Activated naive CD4-positive, alpha-beta T cell treated with anti-CD3 and anti-CD28 coated beads, Interleukin-2, amount 50 U/mL, for 24 hours (primary cell): Measurements from ENCODE around the gene ITGB3.
A peak's percentile ranks its signal among the peaks of the same experiment; 100 is the strongest.

ENCODE experiments used
- H3K27ac Mint-ChIP-seq: one replicate; pipeline ENCODE4 v1.8.0; 2021; ENCODE audit warnings: mild to moderate bottlenecking, mixed read lengths
- H3K27me3 Mint-ChIP-seq: one replicate; pipeline ENCODE4 v1.8.0; 2021; ENCODE audit warnings: mixed read lengths
- H3K36me3 Mint-ChIP-seq: one replicate; pipeline ENCODE4 v1.8.0; 2021; ENCODE audit warnings: mixed read lengths
- H3K4me1 Mint-ChIP-seq: one replicate; pipeline ENCODE4 v1.8.0; 2021; ENCODE audit warnings: mixed read lengths
- H3K4me3 Mint-ChIP-seq: one replicate; pipeline ENCODE4 v1.8.0; 2021; ENCODE audit warnings: mild to moderate bottlenecking, mixed read lengths
- H3K9me3 Mint-ChIP-seq: one replicate; pipeline ENCODE4 v1.8.0; 2021; ENCODE audit warnings: mixed read lengths

ITGB3 gene

DNA sequence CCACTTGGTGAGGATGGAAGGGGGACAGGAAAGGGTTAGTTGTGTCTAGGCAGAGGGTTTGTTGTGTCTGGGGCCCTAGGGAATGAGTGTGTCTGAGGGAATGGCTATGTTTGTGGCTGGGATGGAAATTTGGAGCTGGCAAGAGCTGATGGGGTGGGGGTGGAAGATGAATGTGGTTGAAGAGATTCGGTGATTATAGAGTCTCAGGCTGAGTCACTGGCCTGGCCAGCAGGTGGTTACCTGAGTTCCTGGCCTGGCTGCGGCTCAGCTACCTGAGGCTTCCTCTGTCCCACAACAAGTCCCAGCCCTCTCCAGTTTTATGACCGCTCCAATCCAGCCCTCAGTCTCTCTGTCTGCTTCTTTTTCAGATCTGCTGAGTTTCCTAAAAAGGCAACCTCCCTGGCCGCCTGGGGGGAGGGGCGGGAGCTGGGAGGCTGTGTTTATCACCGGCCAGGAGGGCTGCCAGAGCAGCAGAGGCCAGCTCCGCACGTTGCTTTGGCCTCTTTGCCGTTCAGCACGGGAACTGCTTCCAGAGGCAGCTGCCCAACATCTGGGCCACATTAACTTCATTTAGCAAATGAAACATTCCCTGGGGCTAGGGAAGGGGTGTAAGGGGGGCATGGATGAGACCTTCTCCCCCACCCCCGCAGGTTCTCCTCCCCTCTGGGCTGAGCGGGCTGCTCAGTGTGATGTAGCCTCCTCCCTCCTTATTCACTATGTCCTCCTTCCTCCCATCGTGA is 21.8 kb downstream of the ITGB3 start:
- no peak overlapping the region for H3K27ac Mint-ChIP-seq
- H3K4me3 Mint-ChIP-seq: no peak overlapping the region
- peaks cover 3% of the 10 kb centered on the region for H3K27me3 Mint-ChIP-seq
- H3K9me3 Mint-ChIP-seq: no peaks in the 10 kb centered on the region
- no peaks in the 10 kb centered on the region for H3K36me3 Mint-ChIP-seq
- no peaks in the 10 kb centered on the region for H3K4me1 Mint-ChIP-seq

DNA sequence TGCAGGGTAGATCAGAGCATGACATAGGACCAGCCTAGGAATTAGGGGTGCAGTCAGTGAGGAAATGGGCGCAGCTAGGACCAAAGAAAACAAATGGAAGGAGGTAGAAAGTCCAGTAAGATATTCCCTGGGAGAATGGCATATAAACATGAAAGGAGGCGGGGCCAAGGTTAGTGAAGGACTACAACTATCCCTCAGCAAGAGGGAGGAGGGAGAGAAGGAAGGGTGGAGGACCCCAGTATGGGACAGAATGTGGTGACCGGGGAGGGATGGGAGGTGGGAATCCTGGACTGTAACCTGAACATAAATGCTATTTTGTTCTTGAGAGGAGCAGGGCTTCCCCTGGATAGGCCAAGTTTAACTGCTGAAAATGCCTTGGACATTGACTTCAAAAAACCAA is 22.8 kb downstream of the ITGB3 start:
- H3K36me3 Mint-ChIP-seq: no peaks in the 10 kb centered on the region
- no peaks in the 10 kb centered on the region for H3K4me1 Mint-ChIP-seq
- H3K4me3 Mint-ChIP-seq: no peak overlapping the region
- H3K27me3 Mint-ChIP-seq: peaks cover 3% of the 10 kb centered on the region
- H3K9me3 Mint-ChIP-seq: no peaks in the 10 kb centered on the region
- peak overlapping the region; percentile 63 for H3K27ac Mint-ChIP-seq

DNA sequence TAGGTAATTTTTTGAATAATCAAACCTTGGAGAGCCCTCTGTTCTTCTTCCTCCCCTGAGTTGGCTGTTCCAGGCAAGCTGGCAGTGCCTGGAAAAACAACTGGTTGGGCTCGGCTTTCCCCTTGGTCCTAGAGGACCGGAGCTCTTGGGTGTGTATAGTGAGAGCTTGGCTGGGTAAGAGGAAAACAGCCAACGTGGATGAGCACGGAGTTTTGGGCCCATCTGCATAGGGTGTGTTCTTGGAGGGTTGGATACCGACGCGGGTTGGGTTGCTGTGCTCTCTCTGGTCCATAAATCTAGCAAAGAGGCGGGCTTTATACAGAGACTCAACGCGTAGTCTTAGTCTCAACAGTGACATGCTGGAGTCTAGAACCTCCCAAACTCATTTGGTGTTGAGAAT is 23.2 kb downstream of the ITGB3 start:
- no peak overlapping the region for H3K27ac Mint-ChIP-seq
- H3K9me3 Mint-ChIP-seq: no peaks in the 10 kb centered on the region
- peaks cover 3% of the 10 kb centered on the region for H3K27me3 Mint-ChIP-seq
- no peaks in the 10 kb centered on the region for H3K4me1 Mint-ChIP-seq
- H3K4me3 Mint-ChIP-seq: no peak overlapping the region
- H3K36me3 Mint-ChIP-seq: no peaks in the 10 kb centered on the region

DNA sequence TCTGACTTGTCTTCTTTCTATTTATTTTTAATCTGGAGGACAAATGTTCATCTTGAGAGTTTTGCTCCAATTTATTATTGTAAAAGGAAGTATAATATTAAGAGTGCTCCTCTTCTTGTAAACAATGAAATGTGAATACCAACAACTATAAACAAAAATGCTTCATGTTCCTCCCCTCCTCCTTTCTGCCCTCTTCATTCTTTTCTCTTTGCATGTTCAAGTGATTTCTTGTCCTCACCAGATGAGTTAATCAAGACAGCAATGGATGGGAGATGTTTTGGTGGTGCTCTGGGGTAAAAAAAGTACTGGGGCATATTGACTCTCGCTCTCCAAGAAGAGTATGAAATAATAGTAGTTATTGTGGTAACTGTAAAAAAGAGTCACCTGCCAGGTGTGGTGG is 24.3 kb downstream of the ITGB3 start:
- H3K4me1 Mint-ChIP-seq: no peaks in the 10 kb centered on the region
- H3K27me3 Mint-ChIP-seq: peaks cover 3% of the 10 kb centered on the region
- no peaks in the 10 kb centered on the region for H3K9me3 Mint-ChIP-seq
- no peak overlapping the region for H3K27ac Mint-ChIP-seq
- H3K4me3 Mint-ChIP-seq: no peak overlapping the region
- H3K36me3 Mint-ChIP-seq: no peaks in the 10 kb centered on the region

DNA sequence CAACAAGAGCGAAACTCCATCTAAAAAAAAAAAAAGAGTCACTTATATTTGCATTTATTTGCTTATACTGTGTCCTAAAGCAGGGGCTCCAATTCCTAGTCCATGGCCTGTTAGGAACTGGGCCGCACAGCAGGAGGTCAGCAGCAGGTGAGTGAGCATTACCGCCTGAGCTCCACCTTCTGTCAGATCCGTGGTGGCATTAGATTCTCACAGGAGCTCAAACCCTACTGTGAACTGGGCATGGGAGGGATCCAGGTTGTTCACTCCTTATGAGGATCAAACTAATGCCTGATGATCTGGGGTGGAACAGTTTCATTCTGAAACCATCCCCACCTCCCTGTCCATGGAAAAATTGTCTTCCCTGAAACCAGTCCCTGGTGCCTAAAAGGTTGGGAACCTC is 24.9 kb downstream of the ITGB3 start:
- H3K4me1 Mint-ChIP-seq: no peaks in the 10 kb centered on the region
- no peaks in the 10 kb centered on the region for H3K9me3 Mint-ChIP-seq
- no peak overlapping the region for H3K27ac Mint-ChIP-seq
- peaks cover 4% of the 10 kb centered on the region for H3K27me3 Mint-ChIP-seq
- no peaks in the 10 kb centered on the region for H3K36me3 Mint-ChIP-seq
- H3K4me3 Mint-ChIP-seq: no peak overlapping the region

DNA sequence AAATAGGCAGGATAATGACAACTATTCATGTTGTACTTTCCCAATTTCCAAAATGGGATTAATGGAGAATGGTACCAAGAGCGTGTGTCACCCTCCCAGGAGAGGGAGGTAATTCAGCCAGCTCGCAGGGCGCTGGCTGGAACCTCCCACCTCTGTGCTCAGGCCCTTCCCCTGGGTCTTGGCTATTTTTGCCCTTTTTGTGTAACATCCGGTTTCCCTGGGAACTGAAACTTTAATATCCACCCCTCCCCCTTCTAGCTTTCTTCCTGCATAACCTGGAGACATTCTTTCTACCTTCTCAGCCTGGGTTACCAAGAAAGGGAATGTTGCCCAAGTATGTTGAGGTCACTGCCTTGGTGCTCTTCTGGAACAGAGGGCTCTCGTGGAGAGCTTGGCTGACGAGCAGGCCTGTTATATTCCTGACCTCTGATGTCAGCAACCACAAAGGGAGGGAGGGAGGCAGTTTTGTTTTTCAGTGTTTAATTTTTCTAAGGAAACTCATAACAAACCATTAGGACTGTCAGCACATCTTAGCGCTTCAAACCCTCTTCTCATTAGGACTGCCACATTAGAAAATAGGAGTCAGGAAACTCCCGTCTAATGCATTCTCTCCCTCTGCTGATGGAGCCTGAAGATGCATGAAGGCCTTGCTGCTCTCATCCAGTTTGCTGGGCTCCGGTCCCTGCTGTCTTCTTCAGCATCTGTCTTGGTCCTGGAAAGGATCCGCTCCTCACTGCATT is 25.6 kb downstream of the ITGB3 start:
- Mint-ChIP-seq H3K36me3 (no peaks in the 10 kb centered on the region), H3K27ac (no peak overlapping the region), H3K4me1 (no peaks in the 10 kb centered on the region), H3K27me3 (peaks cover 9% of the 10 kb centered on the region), H3K9me3 (no peaks in the 10 kb centered on the region), H3K4me3 (no peak overlapping the region)

DNA sequence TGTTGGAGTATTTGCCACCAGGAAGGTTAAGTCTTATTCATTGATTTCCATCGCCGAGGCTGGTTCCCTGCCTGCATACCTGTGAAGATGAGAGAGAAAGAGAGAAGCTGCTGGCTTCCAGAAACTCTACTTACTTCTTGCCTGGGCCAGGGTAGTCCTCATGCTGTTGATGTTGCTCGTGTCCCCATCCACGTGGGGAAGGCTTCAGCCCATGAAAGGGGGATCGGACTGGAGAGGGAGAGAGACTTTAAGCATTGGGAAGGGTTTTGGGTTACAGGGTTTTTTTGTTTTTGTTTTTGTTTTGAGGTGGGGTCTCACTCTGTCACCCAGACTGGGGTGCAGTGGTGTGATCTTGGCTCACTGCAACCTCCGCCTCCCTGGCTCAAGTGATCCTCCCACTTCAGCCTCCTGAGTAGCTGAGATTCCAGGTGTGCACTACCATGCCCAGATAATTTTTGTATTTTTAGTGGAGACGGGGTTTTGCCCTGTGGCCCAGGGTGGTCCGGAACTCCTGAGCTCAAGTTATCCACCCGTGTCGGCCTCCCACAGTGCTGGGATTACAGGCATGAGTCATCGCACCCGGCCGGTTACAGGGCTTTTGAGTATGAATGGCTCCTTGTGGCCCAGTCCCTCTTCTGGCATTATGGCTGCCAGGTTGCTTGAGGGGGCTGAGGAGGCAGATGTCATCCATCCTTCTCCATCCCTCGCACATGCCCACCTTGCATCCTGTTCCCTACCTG is 26.6 kb downstream of the ITGB3 start:
- no peaks in the 10 kb centered on the region for H3K9me3 Mint-ChIP-seq
- no peaks in the 10 kb centered on the region for H3K4me1 Mint-ChIP-seq
- H3K27ac Mint-ChIP-seq: no peak overlapping the region
- H3K36me3 Mint-ChIP-seq: no peaks in the 10 kb centered on the region
- no peak overlapping the region for H3K4me3 Mint-ChIP-seq
- peaks cover 6% of the 10 kb centered on the region for H3K27me3 Mint-ChIP-seq

DNA sequence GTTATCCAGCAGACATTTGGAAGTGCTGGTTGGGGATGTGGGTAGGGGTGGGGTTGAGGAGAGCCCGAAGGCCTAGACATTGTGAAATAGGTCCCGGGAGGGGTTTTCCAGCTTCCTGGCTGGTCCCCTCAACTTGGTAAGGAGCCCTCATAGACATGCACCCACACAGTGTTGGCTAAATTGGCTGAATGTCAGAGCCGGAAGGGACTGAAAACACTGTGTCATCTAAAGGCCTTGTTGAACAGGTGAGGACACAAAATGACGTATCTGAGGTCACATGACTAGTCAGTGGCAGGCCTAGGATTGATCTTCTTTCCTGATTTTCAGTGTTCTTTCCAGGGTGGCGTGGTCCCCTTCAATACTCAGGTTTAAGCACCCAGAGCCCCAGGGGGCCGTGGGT is 27.6 kb downstream of the ITGB3 start:
- no peaks in the 10 kb centered on the region for H3K4me1 Mint-ChIP-seq
- H3K9me3 Mint-ChIP-seq: no peaks in the 10 kb centered on the region
- H3K27me3 Mint-ChIP-seq: peaks cover 6% of the 10 kb centered on the region
- no peak overlapping the region for H3K4me3 Mint-ChIP-seq
- no peak overlapping the region for H3K27ac Mint-ChIP-seq
- H3K36me3 Mint-ChIP-seq: no peaks in the 10 kb centered on the region

DNA sequence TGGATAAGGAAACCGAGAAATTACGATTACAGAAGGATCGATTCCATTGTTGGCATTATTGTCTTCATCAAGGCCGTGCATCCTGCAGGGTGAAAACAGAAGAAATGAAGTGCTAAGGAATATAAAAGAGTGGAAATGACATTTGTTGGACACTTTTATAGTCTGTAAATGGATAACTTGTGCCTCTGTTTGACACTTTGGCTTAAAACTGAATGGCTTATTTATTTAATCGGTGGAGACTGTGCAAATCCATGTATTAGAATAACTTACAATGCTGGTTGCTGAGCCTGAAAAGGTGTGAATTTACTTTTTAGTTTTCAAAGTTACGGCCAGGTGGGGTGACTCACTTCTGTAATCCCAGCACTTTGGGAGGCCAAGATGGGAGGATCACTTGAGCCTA is 31.4 kb downstream of the ITGB3 start:
- no peaks in the 10 kb centered on the region for H3K9me3 Mint-ChIP-seq

DNA sequence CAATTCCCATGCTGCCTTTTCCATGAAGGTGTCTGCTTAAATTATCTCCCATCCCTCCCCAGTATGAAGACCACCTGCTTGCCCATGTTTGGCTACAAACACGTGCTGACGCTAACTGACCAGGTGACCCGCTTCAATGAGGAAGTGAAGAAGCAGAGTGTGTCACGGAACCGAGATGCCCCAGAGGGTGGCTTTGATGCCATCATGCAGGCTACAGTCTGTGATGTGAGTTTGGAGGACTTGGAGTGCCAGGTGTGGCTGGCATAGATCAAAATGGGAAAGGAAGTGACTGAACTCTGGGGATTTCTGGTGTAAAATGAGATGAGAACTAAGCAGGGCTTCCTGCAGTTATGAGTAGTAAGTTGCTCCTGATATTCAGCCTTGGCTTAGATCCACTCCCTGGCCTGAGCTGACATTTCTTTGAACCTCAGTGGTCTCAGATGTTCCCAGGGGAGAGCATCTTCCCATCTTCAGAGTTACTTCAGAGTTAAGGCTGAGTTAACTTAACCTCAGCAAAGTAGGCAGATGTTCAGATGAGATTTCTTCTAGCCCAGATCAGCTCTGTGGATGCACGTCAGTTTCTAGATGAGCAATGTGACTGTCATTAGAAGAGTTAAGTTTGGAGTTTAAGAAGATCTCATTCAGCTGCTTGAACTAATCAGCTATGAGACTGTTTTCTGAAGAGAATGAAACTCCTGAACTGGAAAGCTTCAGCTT is 32.7 kb downstream of the ITGB3 start:
- Mint-ChIP-seq H3K4me1 (no peaks in the 10 kb centered on the region), H3K4me3 (no peak overlapping the region), H3K36me3 (no peaks in the 10 kb centered on the region), H3K27me3 (peaks cover 6% of the 10 kb centered on the region), H3K27ac (no peak overlapping the region), H3K9me3 (no peaks in the 10 kb centered on the region)

More for the DNA sequence above, 31.4 kb downstream of the ITGB3 start:
- H3K27me3 Mint-ChIP-seq: peaks cover 6% of the 10 kb centered on the region
- no peak overlapping the region for H3K4me3 Mint-ChIP-seq
- no peaks in the 10 kb centered on the region for H3K4me1 Mint-ChIP-seq
- no peak overlapping the region for H3K27ac Mint-ChIP-seq
- no peaks in the 10 kb centered on the region for H3K36me3 Mint-ChIP-seq

DNA sequence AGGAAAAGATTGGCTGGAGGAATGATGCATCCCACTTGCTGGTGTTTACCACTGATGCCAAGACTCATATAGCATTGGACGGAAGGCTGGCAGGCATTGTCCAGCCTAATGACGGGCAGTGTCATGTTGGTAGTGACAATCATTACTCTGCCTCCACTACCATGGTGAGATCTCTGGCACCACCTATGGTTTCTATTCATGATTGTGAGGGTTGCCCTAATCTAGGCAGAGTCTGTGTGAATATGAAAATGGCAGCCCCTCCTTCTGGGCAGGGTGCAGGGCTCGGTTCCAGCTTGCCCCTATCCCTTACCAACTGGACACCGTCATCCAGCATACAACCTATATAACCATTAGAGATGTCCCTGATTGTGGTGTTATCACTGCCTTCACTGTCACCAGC is 33.4 kb downstream of the ITGB3 start:
- Mint-ChIP-seq H3K36me3 (no peaks in the 10 kb centered on the region), H3K4me3 (no peak overlapping the region), H3K27ac (no peak overlapping the region), H3K4me1 (no peaks in the 10 kb centered on the region), H3K9me3 (no peaks in the 10 kb centered on the region), H3K27me3 (peaks cover 6% of the 10 kb centered on the region)

DNA sequence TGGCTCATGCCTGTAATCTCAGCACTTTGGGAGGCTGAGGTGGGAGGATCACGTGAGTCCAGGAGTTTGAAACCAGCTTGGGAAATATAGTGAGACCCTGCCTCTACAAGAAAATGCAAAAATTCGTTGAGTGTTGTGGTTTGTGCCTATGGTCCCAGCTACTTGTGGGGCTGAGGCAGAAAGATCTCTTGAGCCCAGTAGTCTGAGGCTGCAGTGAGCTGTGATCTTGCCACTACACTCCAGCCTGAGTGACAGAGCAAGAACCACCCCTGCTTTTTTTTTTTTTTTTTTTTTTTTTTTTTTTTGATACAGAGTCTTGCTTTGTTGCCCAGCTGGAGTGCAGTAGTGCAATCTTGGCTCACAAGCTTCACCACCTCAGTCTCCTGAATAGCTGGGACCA is 34.0 kb downstream of the ITGB3 start:
- H3K27ac Mint-ChIP-seq: no peak overlapping the region

DNA sequence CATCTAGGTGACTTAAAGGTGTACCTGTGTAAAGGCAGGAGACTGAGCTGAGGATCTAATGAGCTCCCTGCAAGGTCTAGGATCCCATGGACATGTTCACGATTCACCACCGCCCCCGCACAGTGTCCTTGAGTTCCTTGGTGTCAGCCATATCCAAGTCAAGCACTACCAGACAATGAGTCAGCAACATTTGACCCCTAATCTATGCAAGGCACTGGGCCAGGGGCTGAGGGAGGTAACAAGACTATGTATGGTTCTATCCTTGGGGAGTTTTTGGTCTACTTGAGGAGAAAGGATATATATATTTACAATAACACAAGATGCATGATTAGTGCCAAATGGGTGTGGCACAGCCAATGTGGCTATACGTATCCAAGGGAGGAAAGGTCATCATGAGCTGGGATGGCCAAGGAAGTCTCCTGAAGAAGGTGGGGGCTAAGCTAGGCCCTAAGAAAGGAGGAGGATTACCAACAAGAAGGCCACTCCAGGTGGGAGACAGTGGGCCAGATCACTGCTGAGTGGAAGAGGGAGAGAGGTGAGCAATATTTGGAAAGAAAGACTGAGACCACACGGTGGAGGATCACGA is 35.0 kb downstream of the ITGB3 start:
- Mint-ChIP-seq H3K27ac (no peak overlapping the region), H3K4me3 (no peak overlapping the region), H3K4me1 (no peaks in the 10 kb centered on the region)

More for the DNA sequence above, 34.0 kb downstream of the ITGB3 start:
- no peaks in the 10 kb centered on the region for H3K4me1 Mint-ChIP-seq
- H3K36me3 Mint-ChIP-seq: no peaks in the 10 kb centered on the region
- H3K9me3 Mint-ChIP-seq: no peaks in the 10 kb centered on the region
- peaks cover 6% of the 10 kb centered on the region for H3K27me3 Mint-ChIP-seq
- no peak overlapping the region for H3K4me3 Mint-ChIP-seq

DNA sequence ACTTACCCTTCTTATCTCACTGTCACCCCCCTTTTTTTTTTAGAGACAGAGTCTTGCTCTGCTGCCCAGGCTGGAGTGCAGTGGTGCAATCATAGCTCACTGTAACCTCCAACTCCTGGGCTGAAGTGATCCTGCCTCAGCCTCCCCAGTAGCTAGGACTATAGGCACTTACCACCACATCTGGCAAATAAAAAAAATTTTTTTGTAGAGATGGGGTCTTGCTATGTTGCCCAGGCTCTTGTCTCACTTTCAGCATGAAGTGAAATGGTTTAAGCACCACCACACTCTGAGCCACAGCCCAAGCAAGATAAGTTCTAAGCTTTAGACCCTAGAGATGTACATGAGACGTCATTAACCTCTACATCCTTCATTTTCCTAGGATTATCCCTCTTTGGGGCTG is 35.7 kb downstream of the ITGB3 start:
- Mint-ChIP-seq H3K4me1 (no peaks in the 10 kb centered on the region), H3K27ac (no peak overlapping the region), H3K27me3 (no peaks in the 10 kb centered on the region)

More for the DNA sequence above, 35.0 kb downstream of the ITGB3 start:
- Mint-ChIP-seq H3K9me3 (no peaks in the 10 kb centered on the region), H3K27me3 (peaks cover 5% of the 10 kb centered on the region), H3K36me3 (no peaks in the 10 kb centered on the region)

DNA sequence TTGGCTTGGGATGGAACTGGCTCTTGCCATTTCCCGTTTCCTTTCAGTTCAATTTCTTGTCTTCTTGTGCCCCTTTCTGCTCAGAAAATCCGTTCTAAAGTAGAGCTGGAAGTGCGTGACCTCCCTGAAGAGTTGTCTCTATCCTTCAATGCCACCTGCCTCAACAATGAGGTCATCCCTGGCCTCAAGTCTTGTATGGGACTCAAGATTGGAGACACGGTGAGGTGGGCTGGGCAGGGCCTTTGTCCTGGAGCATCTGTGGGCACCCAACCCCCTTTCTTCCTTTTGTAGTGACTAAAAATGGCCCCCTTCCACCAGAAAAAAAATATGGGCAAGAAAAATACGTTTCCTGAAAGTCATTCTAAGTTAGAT is 37.2 kb downstream of the ITGB3 start:
- Mint-ChIP-seq H3K4me1 (no peaks in the 10 kb centered on the region), H3K27me3 (no peaks in the 10 kb centered on the region), H3K36me3 (no peaks in the 10 kb centered on the region), H3K9me3 (no peaks in the 10 kb centered on the region), H3K27ac (no peak overlapping the region), H3K4me3 (no peak overlapping the region)

More for the DNA sequence above, 35.7 kb downstream of the ITGB3 start:
- no peaks in the 10 kb centered on the region for H3K36me3 Mint-ChIP-seq
- H3K9me3 Mint-ChIP-seq: no peaks in the 10 kb centered on the region
- H3K4me3 Mint-ChIP-seq: no peak overlapping the region
